Subcutaneous abdominal adipose tissue (tissue), 5 donors: ENCODE measurements around the gene ERBB4.

Source experiments
- H3K27ac ChIP-seq: one replicate; pipeline ENCODE4 v1.7.0; 2013; ENCODE audit warnings: low read depth, mild to moderate bottlenecking, inconsistent platforms, low read length, moderate library complexity
- H3K27me3 ChIP-seq, 5 donors: one replicate each; pipeline ENCODE4 v1.7.0; 2013; ENCODE audit warnings: low read length in 5 of 5, inconsistent platforms in 1 of 5; ENCODE audit not compliant: control insufficient read depth in 5 of 5, insufficient read depth in 4 of 5
- H3K36me3 ChIP-seq, 5 donors: one replicate each; pipeline ENCODE4 v1.7.0; 2013; ENCODE audit warnings: low read length in 5 of 5; ENCODE audit not compliant: control insufficient read depth in 5 of 5, insufficient read depth in 5 of 5
- H3K4me1 ChIP-seq, 5 donors: one replicate each; pipeline ENCODE4 v1.7.0; 2013; ENCODE audit warnings: low read length in 5 of 5, mild to moderate bottlenecking in 3 of 5, moderate library complexity in 1 of 5; ENCODE audit not compliant: control insufficient read depth in 5 of 5, insufficient read depth in 5 of 5
- H3K4me3 ChIP-seq, 5 donors: one replicate each; pipeline ENCODE4 v1.7.0; 2013; ENCODE audit warnings: low read length in 5 of 5, low read depth in 1 of 5
- H3K9ac ChIP-seq, 5 donors: one replicate each; pipeline ENCODE4 v1.7.0; 2013; ENCODE audit warnings: low read length in 5 of 5, mild to moderate bottlenecking in 4 of 5, moderate library complexity in 3 of 5
- H3K9me3 ChIP-seq, 5 donors: one replicate each; pipeline ENCODE4 v1.7.0; 2013; ENCODE audit warnings: low read length in 5 of 5; ENCODE audit not compliant: control insufficient read depth in 5 of 5
- donor health status: healthy.
- donor health status: healthy.
- donor health status: healthy.
- donor health status: healthy.
- donor health status: healthy.

Gene ERBB4

GRCh38 chr2:212414767-212415211, 123.8 kb downstream of the ERBB4 start:
- Histone ChIP-seq H3K9me3 (no peaks in the 10 kb centered on the region), H3K27me3 (no peaks in the 10 kb centered on the region), H3K36me3 (no peaks in the 10 kb centered on the region), H3K9ac (peak overlapping the region in 1 of 5 donors; percentile 32), H3K4me3 (peak overlapping the region in 1 of 5 donors; percentile 12), H3K4me1 (peaks cover 0 to 7% (median 0%) of the 10 kb centered on the region in 5 donors), H3K27ac (no peak overlapping the region)

GRCh38 chr2:212409560-212409959, 129.0 kb downstream of the ERBB4 start:
- no peaks in the 10 kb centered on the region for H3K27me3 ChIP-seq
- no peak overlapping the region for H3K9ac ChIP-seq
- no peak overlapping the region for H3K27ac ChIP-seq
- H3K4me3 ChIP-seq = no peak overlapping the region
- H3K36me3 ChIP-seq = no peaks in the 10 kb centered on the region
- peaks cover 0 to 4% (median 0%) of the 10 kb centered on the region in 5 donors for H3K4me1 ChIP-seq
- H3K9me3 ChIP-seq = peaks cover 0 to 3% (median 0%) of the 10 kb centered on the region in 5 donors

- H3K27me3 ChIP-seq = no peaks in the 10 kb centered on the region
- no peaks in the 10 kb centered on the region for H3K36me3 ChIP-seq
- H3K4me1 ChIP-seq = no peaks in the 10 kb centered on the region
- H3K9ac ChIP-seq = no peak overlapping the region
- peaks cover 0 to 3% (median 0%) of the 10 kb centered on the region in 5 donors for H3K9me3 ChIP-seq
- no peak overlapping the region for H3K27ac ChIP-seq
- H3K4me3 ChIP-seq = no peak overlapping the region
Observed at GRCh38 chr2:212408524-212408923, 130.1 kb downstream of the ERBB4 start.

GRCh38 chr2:212406716-212407115, 131.9 kb downstream of the ERBB4 start:
- Histone ChIP-seq H3K9ac (no peak overlapping the region), H3K27ac (no peak overlapping the region), H3K36me3 (no peaks in the 10 kb centered on the region), H3K27me3 (no peaks in the 10 kb centered on the region), H3K4me1 (no peaks in the 10 kb centered on the region), H3K4me3 (no peak overlapping the region), H3K9me3 (peaks cover 0 to 3% (median 0%) of the 10 kb centered on the region in 5 donors)

GRCh38 chr2:212402316-212402715, 136.3 kb downstream of the ERBB4 start:
- no peak overlapping the region for H3K27ac ChIP-seq
- H3K9me3 ChIP-seq = peaks cover 0 to 3% (median 0%) of the 10 kb centered on the region in 5 donors

GRCh38 chr2:212398316-212398715, 140.3 kb downstream of the ERBB4 start:
- no peaks in the 10 kb centered on the region for H3K36me3 ChIP-seq
- no peak overlapping the region for H3K27ac ChIP-seq
- no peaks in the 10 kb centered on the region for H3K4me1 ChIP-seq
- H3K9ac ChIP-seq = no peak overlapping the region
- no peaks in the 10 kb centered on the region for H3K27me3 ChIP-seq
- H3K9me3 ChIP-seq = no peaks in the 10 kb centered on the region
- no peak overlapping the region for H3K4me3 ChIP-seq

More at GRCh38 chr2:212402316-212402715, 136.3 kb downstream of the ERBB4 start:
- Histone ChIP-seq H3K9ac (no peak overlapping the region), H3K36me3 (no peaks in the 10 kb centered on the region), H3K27me3 (no peaks in the 10 kb centered on the region), H3K4me1 (no peaks in the 10 kb centered on the region), H3K4me3 (no peak overlapping the region)

- Histone ChIP-seq H3K9me3 (no peaks in the 10 kb centered on the region), H3K4me3 (no peak overlapping the region), H3K4me1 (no peaks in the 10 kb centered on the region), H3K27me3 (no peaks in the 10 kb centered on the region), H3K36me3 (no peaks in the 10 kb centered on the region), H3K27ac (no peak overlapping the region), H3K9ac (no peak overlapping the region)
Observed at GRCh38 chr2:212392544-212392943, 146.1 kb downstream of the ERBB4 start.

GRCh38 chr2:212392043-212392442, 146.6 kb downstream of the ERBB4 start:
- no peaks in the 10 kb centered on the region for H3K27me3 ChIP-seq
- H3K4me3 ChIP-seq = no peak overlapping the region
- no peaks in the 10 kb centered on the region for H3K36me3 ChIP-seq
- H3K4me1 ChIP-seq = no peaks in the 10 kb centered on the region
- H3K27ac ChIP-seq = no peak overlapping the region
- no peaks in the 10 kb centered on the region for H3K9me3 ChIP-seq
- H3K9ac ChIP-seq = no peak overlapping the region

- Histone ChIP-seq H3K27ac (no peak overlapping the region), H3K4me3 (no peak overlapping the region), H3K9ac (no peak overlapping the region), H3K36me3 (no peaks in the 10 kb centered on the region), H3K9me3 (no peaks in the 10 kb centered on the region), H3K4me1 (peaks cover 0 to 9% (median 0%) of the 10 kb centered on the region in 5 donors), H3K27me3 (no peaks in the 10 kb centered on the region)
Observed at GRCh38 chr2:212387146-212387545, 151.5 kb downstream of the ERBB4 start.

- H3K9me3 ChIP-seq = no peaks in the 10 kb centered on the region
- peaks cover 0 to 9% (median 0%) of the 10 kb centered on the region in 5 donors for H3K4me1 ChIP-seq
- no peaks in the 10 kb centered on the region for H3K36me3 ChIP-seq
- no peak overlapping the region for H3K9ac ChIP-seq
- H3K27ac ChIP-seq = no peak overlapping the region
- H3K27me3 ChIP-seq = no peaks in the 10 kb centered on the region
- H3K4me3 ChIP-seq = no peak overlapping the region
Observed at GRCh38 chr2:212385241-212385640, 153.4 kb downstream of the ERBB4 start.

- H3K4me3 ChIP-seq = no peak overlapping the region
- H3K27ac ChIP-seq = no peak overlapping the region
- no peaks in the 10 kb centered on the region for H3K27me3 ChIP-seq
- no peaks in the 10 kb centered on the region for H3K36me3 ChIP-seq
- H3K4me1 ChIP-seq = peaks cover 0 to 9% (median 0%) of the 10 kb centered on the region in 5 donors
- no peak overlapping the region for H3K9ac ChIP-seq
- H3K9me3 ChIP-seq = no peaks in the 10 kb centered on the region
Observed at GRCh38 chr2:212384027-212384426, 154.6 kb downstream of the ERBB4 start.
